Duodenal mucosa (tissue), 2 donors: ENCODE data around the gene SIPA1L3.

ENCODE experiments used
- H3K27ac ChIP-seq: one replicate; pipeline ENCODE4 v1.7.0; 2013; ENCODE audit warnings: low read depth, low read length
- H3K27me3 ChIP-seq, 2 donors: one replicate each; pipeline ENCODE4 v1.7.0; 2013; ENCODE audit warnings: low read length in 2 of 2, control low read depth in 1 of 2; ENCODE audit not compliant: insufficient read depth in 2 of 2, control insufficient read depth in 1 of 2
- H3K36me3 ChIP-seq, 2 donors: one replicate each; pipeline ENCODE4 v1.7.0; 2013; ENCODE audit warnings: low read length in 2 of 2, control low read depth in 1 of 2; ENCODE audit not compliant: insufficient read depth in 2 of 2, control insufficient read depth in 1 of 2
- H3K4me1 ChIP-seq, 2 donors: one replicate each; pipeline ENCODE4 v1.7.0; 2013; ENCODE audit warnings: low read length in 2 of 2, control low read depth in 1 of 2; ENCODE audit not compliant: insufficient read depth in 2 of 2, control insufficient read depth in 1 of 2
- H3K4me3 ChIP-seq, 2 donors: one replicate each; pipeline ENCODE4 v1.7.0; 2013; ENCODE audit warnings: low read length in 2 of 2, low read depth in 1 of 2
- H3K9ac ChIP-seq, 2 donors: one replicate each; pipeline ENCODE4 v1.7.0; 2013; ENCODE audit warnings: low read length in 2 of 2, low read depth in 1 of 2
- H3K9me3 ChIP-seq, 2 donors: one replicate each; pipeline ENCODE4 v1.7.0; 2013; ENCODE audit warnings: low read length in 2 of 2, control low read depth in 1 of 2; ENCODE audit not compliant: control insufficient read depth in 1 of 2

The SIPA1L3 gene

GRCh38 chr19:38033658-38034491 is 126.9 kb downstream of the SIPA1L3 start:
- Histone ChIP-seq H3K9ac (no peak overlapping the region), H3K36me3 (peaks cover 0 to 22% of the 10 kb centered on the region in 2 donors), H3K4me1 (peaks cover 0 to 3% of the 10 kb centered on the region in 2 donors), H3K27ac (peak overlapping the region; percentile 33), H3K4me3 (no peak overlapping the region), H3K27me3 (no peaks in the 10 kb centered on the region), H3K9me3 (peaks cover 0 to 3% of the 10 kb centered on the region in 2 donors)

- peaks cover 0 to 3% of the 10 kb centered on the region in 2 donors for H3K9me3 ChIP-seq
- H3K27me3 ChIP-seq = no peaks in the 10 kb centered on the region
- H3K36me3 ChIP-seq = peaks cover 0 to 17% of the 10 kb centered on the region in 2 donors
- peaks cover 0 to 3% of the 10 kb centered on the region in 2 donors for H3K4me1 ChIP-seq
- H3K27ac ChIP-seq = no peak overlapping the region
- H3K4me3 ChIP-seq = no peak overlapping the region
- no peak overlapping the region for H3K9ac ChIP-seq
Observed at GRCh38 chr19:38034492-38034860, 127.5 kb downstream of the SIPA1L3 start.

GRCh38 chr19:38035515-38036495 is 128.8 kb downstream of the SIPA1L3 start:
- H3K4me1 ChIP-seq = peaks cover 0 to 3% of the 10 kb centered on the region in 2 donors
- no peaks in the 10 kb centered on the region for H3K27me3 ChIP-seq
- no peak overlapping the region for H3K4me3 ChIP-seq
- peaks cover 0 to 8% of the 10 kb centered on the region in 2 donors for H3K36me3 ChIP-seq
- H3K9me3 ChIP-seq = peaks cover 0 to under 1% of the 10 kb centered on the region in 2 donors
- no peak overlapping the region for H3K27ac ChIP-seq
- no peak overlapping the region for H3K9ac ChIP-seq

GRCh38 chr19:38036707-38037611 is 130.0 kb downstream of the SIPA1L3 start:
- Histone ChIP-seq H3K4me3 (no peak overlapping the region), H3K27ac (no peak overlapping the region), H3K9ac (no peak overlapping the region), H3K9me3 (no peaks in the 10 kb centered on the region), H3K4me1 (peaks cover 0 to 3% of the 10 kb centered on the region in 2 donors), H3K27me3 (no peaks in the 10 kb centered on the region), H3K36me3 (peaks cover 0 to 4% of the 10 kb centered on the region in 2 donors)

- H3K4me3 ChIP-seq = no peak overlapping the region
- no peaks in the 10 kb centered on the region for H3K27me3 ChIP-seq
- no peak overlapping the region for H3K27ac ChIP-seq
- H3K9ac ChIP-seq = no peak overlapping the region
- no peaks in the 10 kb centered on the region for H3K9me3 ChIP-seq
- peaks cover 0 to 4% of the 10 kb centered on the region in 2 donors for H3K36me3 ChIP-seq
- no peaks in the 10 kb centered on the region for H3K4me1 ChIP-seq
Observed at GRCh38 chr19:38039966-38040365, 133.0 kb downstream of the SIPA1L3 start.

- Histone ChIP-seq H3K27ac (no peak overlapping the region), H3K4me3 (no peak overlapping the region), H3K9ac (no peak overlapping the region), H3K9me3 (no peaks in the 10 kb centered on the region), H3K27me3 (no peaks in the 10 kb centered on the region), H3K4me1 (peaks cover 0 to 3% of the 10 kb centered on the region in 2 donors), H3K36me3 (peaks cover 0 to 4% of the 10 kb centered on the region in 2 donors)
Observed at GRCh38 chr19:38042132-38042531, 135.1 kb downstream of the SIPA1L3 start.

GRCh38 chr19:38043649-38044144 is 136.7 kb downstream of the SIPA1L3 start:
- H3K9me3 ChIP-seq = no peaks in the 10 kb centered on the region
- H3K9ac ChIP-seq = no peak overlapping the region
- H3K36me3 ChIP-seq = no peaks in the 10 kb centered on the region
- no peaks in the 10 kb centered on the region for H3K27me3 ChIP-seq
- H3K4me3 ChIP-seq = no peak overlapping the region
- H3K27ac ChIP-seq = no peak overlapping the region
- peaks cover 8 to 16% of the 10 kb centered on the region in 2 donors for H3K4me1 ChIP-seq

- H3K4me1 ChIP-seq = peaks cover 8 to 19% of the 10 kb centered on the region in 2 donors
- H3K27ac ChIP-seq = no peak overlapping the region
- no peak overlapping the region for H3K9ac ChIP-seq
- H3K36me3 ChIP-seq = no peaks in the 10 kb centered on the region
- no peaks in the 10 kb centered on the region for H3K9me3 ChIP-seq
- no peak overlapping the region for H3K4me3 ChIP-seq
- H3K27me3 ChIP-seq = no peaks in the 10 kb centered on the region
Observed at GRCh38 chr19:38044267-38045111, 137.5 kb downstream of the SIPA1L3 start.
